WTC11 (cell line): ENCODE measurements around the gene SLC9C1. TPM values are rescaled to one million over a fixed set of nuclear protein-coding genes. Genes with fewer than 3 reads are reported as not detected.
A peak's percentile ranks its signal among the peaks of the same experiment; 100 is the strongest.

Experiments used
- ATF2 ChIP-seq: sonication (generic); formaldehyde crosslinking; IDR thresholded peaks from 2 replicates; pipeline ENCODE4 v1.8.1; 2022; ENCODE audit warnings: low read depth, missing genetic modification reagents, borderline replicate concordance
- CBFB ChIP-seq: sonication (generic); formaldehyde crosslinking; IDR thresholded peaks from 2 replicates; pipeline ENCODE4 v1.8.1; 2022; ENCODE audit warnings: mild to moderate bottlenecking, low read depth, missing genetic modification reagents
- E2F5 ChIP-seq: sonication (generic); formaldehyde crosslinking; IDR thresholded peaks from 2 replicates; pipeline ENCODE4 v1.8.1; 2022; ENCODE audit warnings: mild to moderate bottlenecking, moderate library complexity, missing genetic modification reagents
- ERG ChIP-seq: fragments of 250-450 bp; sonication (Bioruptor Pico); IDR thresholded peaks from 2 replicates; pipeline ENCODE4 v1.8.0; 2021; ENCODE audit warnings: mild to moderate bottlenecking
- ESRRA ChIP-seq: sonication (generic); formaldehyde crosslinking; IDR thresholded peaks from 2 replicates; pipeline ENCODE4 v1.8.1; 2022; ENCODE audit warnings: mild to moderate bottlenecking, missing genetic modification reagents, borderline replicate concordance
- ETV6 ChIP-seq: sonication (generic); formaldehyde crosslinking; IDR thresholded peaks from 2 replicates; pipeline ENCODE4 v1.8.1; 2022; ENCODE audit warnings: mild to moderate bottlenecking, missing genetic modification reagents
- FOXK1 ChIP-seq: sonication (generic); formaldehyde crosslinking; IDR thresholded peaks from 2 replicates; pipeline ENCODE4 v1.8.0; 2022; ENCODE audit warnings: mild to moderate bottlenecking, moderate library complexity, missing genetic modification reagents
- FOXP1 ChIP-seq: sonication (generic); formaldehyde crosslinking; IDR thresholded peaks from 2 replicates; pipeline ENCODE4 v1.8.0; 2022; ENCODE audit warnings: missing genetic modification reagents, mild to moderate bottlenecking, moderate library complexity, borderline replicate concordance
- GABPB1 ChIP-seq: sonication (generic); formaldehyde crosslinking; IDR thresholded peaks from 2 replicates; pipeline ENCODE4 v1.8.1; 2023; ENCODE audit warnings: mild to moderate bottlenecking, missing genetic modification reagents
- GRHL2 ChIP-seq: fragments of 250-450 bp; sonication (Bioruptor Pico); IDR thresholded peaks from 2 replicates; pipeline ENCODE4 v1.8.0; 2022; ENCODE audit warnings: mild to moderate bottlenecking, moderate library complexity; ENCODE audit not compliant: insufficient replicate concordance, severe bottlenecking
- GTF2I ChIP-seq: fragments of 250-450 bp; sonication (Bioruptor Pico); conservative IDR thresholded peaks from 2 replicates; pipeline ENCODE4 v1.4.0; 2021; ENCODE audit warnings: mild to moderate bottlenecking
- MLX ChIP-seq: sonication (generic); formaldehyde crosslinking; IDR thresholded peaks from 2 replicates; pipeline ENCODE4 v1.8.1; 2023; ENCODE audit warnings: mild to moderate bottlenecking, missing genetic modification reagents, moderate library complexity
- NFE2L1 ChIP-seq: sonication (generic); formaldehyde crosslinking; IDR thresholded peaks from 2 replicates; pipeline ENCODE4 v1.8.1; 2023; ENCODE audit warnings: missing genetic modification reagents
- PRDM15 ChIP-seq: sonication (generic); formaldehyde crosslinking; IDR thresholded peaks from 2 replicates; pipeline ENCODE4 v1.8.0; 2022; ENCODE audit warnings: missing genetic modification reagents
- PREB ChIP-seq: sonication (generic); formaldehyde crosslinking; IDR thresholded peaks from 2 replicates; pipeline ENCODE4 v1.8.1; 2022; ENCODE audit warnings: mild to moderate bottlenecking, missing genetic modification reagents, moderate library complexity, borderline replicate concordance
- PRRX2 ChIP-seq: fragments of 250-450 bp; sonication (Bioruptor Pico); IDR thresholded peaks from 2 replicates; pipeline ENCODE4 v1.8.0; 2021; ENCODE audit warnings: mild to moderate bottlenecking
- SMAD3 ChIP-seq: sonication (generic); formaldehyde crosslinking; IDR thresholded peaks from 2 replicates; pipeline ENCODE4 v1.8.0; 2022; ENCODE audit warnings: missing genetic modification reagents, mild to moderate bottlenecking, borderline replicate concordance
- SOX15 ChIP-seq: fragments of 250-450 bp; sonication (Bioruptor Pico); IDR thresholded peaks from 2 replicates; pipeline ENCODE4 v1.9.0; 2021; ENCODE audit warnings: mild to moderate bottlenecking
- SP1 ChIP-seq: sonication (generic); formaldehyde crosslinking; conservative IDR thresholded peaks from 2 replicates; pipeline ENCODE4 v1.8.1; 2022; ENCODE audit warnings: missing genetic modification reagents
- STAT6 ChIP-seq: sonication (generic); formaldehyde crosslinking; conservative IDR thresholded peaks from 2 replicates; pipeline ENCODE4 v1.8.1; 2023; ENCODE audit warnings: mild to moderate bottlenecking, low read depth, missing genetic modification reagents, moderate library complexity
- TEAD1 ChIP-seq: sonication (generic); formaldehyde crosslinking; IDR thresholded peaks from 2 replicates; pipeline ENCODE4 v1.8.0; 2022; ENCODE audit warnings: mild to moderate bottlenecking, missing genetic modification reagents
- ZNF232 ChIP-seq: sonication (generic); formaldehyde crosslinking; IDR thresholded peaks from 2 replicates; pipeline ENCODE4 v1.8.0; 2022; ENCODE audit warnings: mild to moderate bottlenecking, missing genetic modification reagents
- ZNF317 ChIP-seq: sonication (generic); formaldehyde crosslinking; IDR thresholded peaks from 2 replicates; pipeline ENCODE4 v1.8.1; 2023; ENCODE audit warnings: low read depth, mild to moderate bottlenecking, moderate library complexity, missing genetic modification reagents, borderline replicate concordance
- ZNF396 ChIP-seq: fragments of 250-450 bp; sonication (Bioruptor Pico); IDR thresholded peaks from 2 replicates; pipeline ENCODE4 v1.8.0; 2021; ENCODE audit warnings: mild to moderate bottlenecking, moderate library complexity, borderline replicate concordance
- ZNF512 ChIP-seq: sonication (generic); formaldehyde crosslinking; IDR thresholded peaks from 2 replicates; pipeline ENCODE4 v1.8.1; 2022; ENCODE audit warnings: missing genetic modification reagents, borderline replicate concordance
- total RNA-seq: library from RNA; stranded (reverse); gene quantifications from 3 replicates; pipeline ENCODE4 v1.2.3, GENCODE V29; 2021

The SLC9C1 gene
- total RNA-seq, 1 experiment from 2014 or later: 3.5 TPM

GRCh38 chr3:112302881-112303763 is 9.1 kb upstream of the SLC9C1 start (continued):
- no peak for TF ChIP-seq PREB (CRISPR knock-in tag)
- no peak for TF ChIP-seq ZNF232 (CRISPR knock-in tag)
- no peak for TF ChIP-seq ZNF317 (CRISPR knock-in tag)
- no peak for TF ChIP-seq ATF2 (CRISPR knock-in tag)
- no peak for TF ChIP-seq MLX
- TF ChIP-seq ESRRA: no peak
- TF ChIP-seq GRHL2 (CRISPR knock-in tag): no peak
- no peak for TF ChIP-seq STAT6
- peak; percentile 91 for TF ChIP-seq ETV6 (CRISPR knock-in tag)
- peak; percentile 71; the same call in 1 of the 2 replicates for TF ChIP-seq NFE2L1 (CRISPR knock-in tag)
- no peak for TF ChIP-seq PRRX2 (CRISPR knock-in tag)
- no peak for TF ChIP-seq CBFB (CRISPR knock-in tag)
- TF ChIP-seq TEAD1 (CRISPR knock-in tag): peak; percentile 92
- TF ChIP-seq SOX15 (CRISPR knock-in tag): no peak
- no peak for TF ChIP-seq ZNF396
- no peak for TF ChIP-seq GTF2I (CRISPR knock-in tag)
- TF ChIP-seq GABPB1 (CRISPR knock-in tag): no peak
- no peak for TF ChIP-seq ZNF512 (CRISPR knock-in tag)
- TF ChIP-seq FOXK1 (CRISPR knock-in tag): peak; percentile 36; the same call in 1 of the 2 replicates
- no peak for TF ChIP-seq E2F5 (CRISPR knock-in tag)
- peak; percentile 34; the same call in 1 of the 2 replicates for TF ChIP-seq SP1 (CRISPR knock-in tag)
- TF ChIP-seq SMAD3 (CRISPR knock-in tag): no peak
- no peak for TF ChIP-seq ERG
- TF ChIP-seq FOXP1: no peak
- no peak for TF ChIP-seq PRDM15 (CRISPR knock-in tag)
